Stimulated activated CD8-positive, alpha-beta memory T cell treated with anti-CD3 and anti-CD28 coated beads, Interleukin-15, amount 100 ng/mL, for 4 hours (primary cell): ENCODE results near the gene INAFM1.
"Not testable (repeated sequence)": the region's sequence is repeated elsewhere in the genome, so short reads cannot be mapped to it uniquely, and the experiment has no call there.

ENCODE experiments used
- DNase-seq, 2 donors: peaks; one replicate each; pipeline ENCODE4 v3.0.0-alpha.2; 2020; ENCODE audit warnings: low read depth in 2 of 2

Gene INAFM1

DNA sequence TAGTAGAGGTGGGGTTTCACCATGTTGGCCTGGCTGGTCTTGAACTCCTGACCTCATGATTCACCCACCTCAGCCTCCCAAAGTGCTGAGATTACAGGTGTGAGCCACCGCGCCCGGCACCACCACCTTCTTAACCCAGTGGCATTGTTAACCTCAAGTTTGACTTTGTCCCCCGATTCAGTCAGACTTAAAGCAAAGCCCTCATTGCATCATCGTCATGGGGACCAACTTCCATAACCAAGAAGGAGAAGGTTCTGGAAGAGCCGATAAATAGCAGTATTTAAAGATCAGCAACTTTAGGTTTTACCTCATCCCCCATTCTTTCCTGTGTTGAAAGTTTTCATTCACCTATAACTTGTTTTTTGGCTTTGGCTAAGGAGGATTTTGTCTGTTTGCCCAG lies 6.7 kb upstream of the INAFM1 start:
- no peak for DNase-seq

GRCh38 chr19:47269596-47269995 lies 5.1 kb upstream of the INAFM1 start:
- DNase-seq, result no peak

DNA sequence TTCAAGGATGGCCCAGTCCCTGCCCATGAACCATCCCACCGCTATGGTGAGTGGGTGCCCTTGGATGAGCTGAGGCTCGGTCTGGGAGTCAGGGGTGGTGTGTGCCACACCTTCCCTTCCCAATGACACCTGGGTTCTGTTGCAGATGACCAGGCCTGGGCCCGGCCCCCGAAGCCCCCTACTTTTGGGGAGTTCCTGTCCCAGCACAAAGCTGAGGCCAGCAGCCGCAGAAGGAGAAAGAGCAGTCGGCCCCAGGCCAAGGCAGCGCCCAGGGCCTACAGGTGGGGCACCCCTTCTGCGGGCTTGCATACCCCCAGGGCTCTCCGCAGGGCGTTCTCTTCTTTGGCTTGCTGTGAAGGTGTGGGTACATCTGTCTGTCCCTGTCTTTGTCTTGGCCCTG lies 4.3 kb upstream of the INAFM1 start:
- DNase-seq, result no peak

- no peak for DNase-seq
These were observed 2.7 kb upstream of the INAFM1 start for GRCh38 chr19:47271949-47272348.

DNA sequence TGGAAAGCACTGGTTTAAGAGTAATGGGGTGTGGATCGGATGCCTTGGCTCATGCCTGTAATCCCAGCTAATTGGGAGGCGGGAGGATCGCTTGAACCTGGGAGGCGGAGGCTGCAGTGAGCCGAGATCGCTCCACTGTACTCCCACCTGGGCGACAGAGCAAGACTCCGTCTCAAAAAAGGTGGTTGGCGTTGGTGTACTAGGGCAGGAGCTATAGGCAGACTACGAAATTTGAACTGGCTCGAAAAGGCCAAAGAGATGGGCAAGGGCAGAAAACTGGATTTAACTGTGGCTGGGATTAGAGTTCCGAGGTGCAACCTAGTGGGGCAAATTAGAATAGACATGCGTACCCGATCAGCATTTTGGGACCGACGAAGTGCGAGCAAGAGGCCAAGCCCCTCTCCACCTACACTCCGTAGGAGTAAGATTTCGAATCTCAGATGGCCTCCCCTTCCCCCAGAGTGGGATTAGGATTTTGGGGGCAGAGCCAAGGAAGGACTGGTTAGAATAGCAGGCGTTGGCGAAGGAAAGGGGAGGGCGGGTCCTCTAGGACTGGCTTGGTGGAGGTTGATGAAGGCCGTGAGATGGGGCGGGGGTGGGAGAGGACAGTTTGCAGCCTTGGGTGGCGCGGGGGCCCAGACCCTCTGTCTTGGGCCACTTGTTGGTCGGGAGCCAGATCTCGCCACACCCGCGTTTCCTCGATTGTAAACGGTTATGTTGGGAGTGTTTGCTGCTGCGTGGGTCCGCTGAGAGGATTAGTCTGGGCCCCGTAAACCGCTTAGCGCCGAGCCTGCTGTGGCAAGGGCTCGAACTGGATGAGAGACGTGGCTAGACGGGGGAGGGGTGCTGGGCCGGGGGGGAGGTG lies 2.0 kb upstream of the INAFM1 start:
- DNase-seq, result no peak

DNA sequence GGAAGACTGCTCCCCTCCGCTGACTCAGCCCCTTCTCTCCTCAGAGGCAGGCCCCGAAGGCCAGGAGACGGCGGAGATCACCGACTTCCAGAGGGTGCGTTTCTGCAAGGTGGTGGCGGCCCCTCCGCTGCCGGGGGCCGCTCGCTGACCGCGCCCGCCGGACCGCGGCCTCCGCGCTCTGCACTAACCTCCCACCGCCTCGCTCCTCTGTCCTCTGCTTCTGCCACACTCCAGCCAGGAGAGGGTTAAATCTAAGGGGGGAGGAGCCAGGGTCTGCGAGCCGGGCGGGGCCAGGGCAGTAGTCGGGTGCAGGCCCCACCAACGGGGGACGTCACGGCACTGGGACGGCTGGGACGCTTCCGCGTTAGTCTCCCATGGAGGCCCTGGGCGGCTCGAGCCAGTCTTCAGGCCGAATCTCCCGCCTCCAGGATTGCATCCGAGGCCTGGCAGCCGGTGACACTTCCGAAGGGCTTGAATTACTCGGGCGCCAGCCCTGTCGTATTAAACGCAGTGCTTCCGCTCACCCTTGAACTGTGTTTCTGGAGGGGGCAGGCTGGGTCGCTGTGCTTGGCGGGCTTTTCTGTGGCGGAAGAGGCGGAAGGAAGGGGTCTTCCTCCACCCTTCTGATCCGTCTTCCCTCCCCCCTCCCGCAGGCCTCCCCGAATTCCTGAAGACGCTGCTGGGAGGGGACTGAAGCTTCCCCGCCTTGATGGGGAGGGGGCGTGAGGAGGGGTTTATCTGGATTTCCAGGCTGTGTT lies 1.2 kb upstream of the INAFM1 start:
- DNase-seq, result peak; percentile 79 to 80

DNA sequence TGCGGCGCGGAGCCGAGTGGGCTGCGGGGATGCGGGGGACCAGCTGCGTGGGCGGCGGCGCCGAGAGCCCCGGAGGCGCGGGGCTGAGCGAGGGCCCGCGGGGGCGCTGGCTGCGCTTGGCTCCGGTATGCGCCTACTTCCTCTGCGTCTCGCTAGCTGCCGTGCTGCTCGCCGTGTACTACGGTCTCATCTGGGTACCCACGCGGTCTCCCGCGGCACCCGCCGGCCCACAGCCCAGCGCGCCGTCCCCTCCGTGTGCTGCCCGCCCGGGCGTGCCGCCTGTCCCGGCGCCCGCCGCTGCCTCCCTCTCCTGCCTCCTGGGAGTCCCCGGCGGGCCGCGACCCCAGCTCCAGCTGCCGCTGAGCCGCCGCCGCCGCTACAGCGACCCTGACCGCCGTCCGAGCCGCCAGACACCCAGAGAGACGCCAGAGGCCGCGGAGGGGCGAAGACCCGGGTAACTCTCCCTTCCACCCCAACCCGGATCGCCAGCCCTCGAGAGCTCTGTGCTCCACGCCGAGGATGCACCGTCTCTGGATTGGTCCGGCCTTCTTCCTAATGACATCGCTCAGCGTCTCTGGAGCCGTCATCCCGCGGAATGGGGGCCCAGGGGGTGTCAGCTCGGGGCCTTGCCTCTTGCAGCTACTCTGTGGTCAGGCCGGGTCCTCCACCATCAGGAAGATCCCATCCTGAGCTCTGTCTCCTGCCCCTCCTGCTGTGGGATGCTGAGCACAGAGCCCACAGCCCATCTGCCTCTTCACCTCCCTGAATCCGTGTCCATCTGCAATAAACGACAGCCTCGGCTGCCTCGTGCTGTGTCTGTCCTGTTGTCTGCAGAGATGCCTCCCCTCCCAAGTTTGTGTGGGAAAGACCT lies 441 bp downstream of the INAFM1 start:
- no peak for DNase-seq

GRCh38 chr19:47275791-47276461 lies 1.2 kb downstream of the INAFM1 start:
- no peak for DNase-seq

- DNase-seq, result not testable (repeated sequence)
These were observed 1.8 kb downstream of the INAFM1 start for GRCh38 chr19:47276513-47276912.

DNA sequence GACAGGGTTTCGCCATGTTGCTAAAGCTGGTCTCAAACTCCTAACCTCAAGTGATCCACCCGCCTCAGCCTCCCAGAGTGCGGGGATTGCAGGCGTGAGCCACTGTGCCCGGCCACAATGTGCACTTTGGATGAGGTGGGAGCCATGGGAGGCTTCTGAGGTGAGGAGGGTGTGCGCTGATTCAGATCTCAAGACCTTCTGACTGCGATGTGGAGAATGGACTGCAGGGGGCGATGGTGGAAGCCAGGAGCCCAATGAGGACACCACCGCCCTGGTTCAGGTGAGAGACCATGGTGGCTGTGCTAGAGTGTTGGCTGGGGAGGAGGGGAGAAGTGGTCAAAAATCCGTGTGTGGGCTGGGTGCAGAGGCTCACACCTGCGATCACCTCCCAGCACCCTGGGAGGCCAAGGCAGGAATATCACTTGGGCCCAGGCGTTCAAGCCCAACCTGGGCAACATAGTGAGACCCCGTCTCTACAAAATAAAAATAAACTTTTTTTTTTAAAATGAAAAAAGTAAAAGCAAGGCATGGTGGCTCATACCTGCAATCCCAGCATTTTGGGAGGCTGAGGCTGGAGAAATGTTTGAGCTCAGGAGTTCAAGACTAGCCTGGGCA lies 5.6 kb downstream of the INAFM1 start:
- no peak for DNase-seq

DNA sequence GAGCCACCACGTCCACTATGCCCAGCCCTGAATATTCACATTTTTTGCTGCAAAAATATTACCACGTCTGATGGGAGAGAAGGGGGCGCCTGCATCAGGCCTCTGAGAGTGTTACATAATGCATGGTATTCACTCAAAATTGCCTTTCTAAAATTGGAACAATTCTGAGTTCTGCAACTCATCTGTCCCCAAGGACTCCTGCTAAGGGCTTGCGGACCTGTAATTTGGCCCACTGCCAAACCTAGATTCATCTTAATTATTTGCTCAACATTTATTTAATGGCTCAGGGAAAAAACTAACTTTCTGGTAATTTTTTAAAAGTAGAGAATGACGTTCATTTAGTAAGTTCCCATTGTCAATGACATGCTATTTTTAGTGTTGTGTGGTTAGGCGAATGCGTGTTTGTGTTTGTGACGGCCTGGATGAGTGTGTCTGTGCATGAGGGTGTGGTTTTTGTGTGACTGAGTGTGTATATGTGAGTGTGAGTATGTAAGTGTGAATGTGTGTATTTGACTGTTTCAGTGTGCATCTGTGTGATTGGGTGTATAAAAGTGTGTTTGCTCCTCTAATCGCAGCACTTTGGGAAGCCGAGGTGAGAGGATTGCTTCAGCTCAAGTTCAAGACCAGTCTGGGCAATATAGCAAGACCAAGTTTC lies 8.8 kb downstream of the INAFM1 start:
- no peak for DNase-seq

GRCh38 chr19:47284324-47284899 lies 9.7 kb downstream of the INAFM1 start:
- DNase-seq, result no peak

DNA sequence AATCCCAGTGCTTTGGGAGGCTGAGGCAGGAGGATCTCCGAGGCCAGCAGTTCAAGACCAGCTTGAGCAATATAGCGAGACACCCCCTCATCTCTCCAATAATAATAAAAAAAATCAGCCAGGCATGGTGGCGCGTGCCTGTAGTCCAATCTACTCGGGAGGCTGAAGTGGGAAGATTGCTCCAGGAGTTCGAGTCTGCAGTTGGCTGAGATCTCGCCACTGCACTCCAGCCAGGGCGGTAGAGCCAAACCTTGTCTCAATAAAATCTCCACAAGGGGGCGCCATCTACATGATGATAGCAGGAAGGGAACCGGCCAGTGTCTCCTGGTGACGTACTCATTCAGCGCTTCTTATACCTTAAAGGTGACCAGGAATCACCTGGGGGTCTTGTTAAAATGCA lies 21.4 kb downstream of the INAFM1 start:
- peak in 1 of 2 donors; percentile 57 for DNase-seq

- DNase-seq, result not testable (repeated sequence)
These were observed 26.2 kb downstream of the INAFM1 start for GRCh38 chr19:47300867-47301266.

GRCh38 chr19:47302249-47302648 lies 27.6 kb downstream of the INAFM1 start:
- DNase-seq, result no peak

DNA sequence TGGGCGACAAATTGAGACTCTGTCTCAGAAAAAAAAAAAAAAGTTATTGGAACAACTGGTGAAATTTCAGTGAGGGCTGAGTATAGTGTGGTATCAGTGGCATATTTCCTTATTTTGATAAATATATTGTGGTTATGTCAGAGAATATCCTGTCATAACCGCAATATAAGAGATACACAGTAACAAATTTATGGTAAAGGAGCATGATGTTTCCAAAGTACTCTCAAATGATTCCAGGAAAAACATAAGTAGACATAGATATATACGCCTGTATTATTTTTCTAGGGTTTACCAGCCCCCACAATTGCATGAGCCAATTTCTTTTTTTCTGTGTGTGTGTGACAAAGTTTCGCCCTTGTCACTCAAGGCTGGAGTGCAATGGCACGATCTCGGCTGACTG lies 29.3 kb downstream of the INAFM1 start:
- DNase-seq, result no peak

DNA sequence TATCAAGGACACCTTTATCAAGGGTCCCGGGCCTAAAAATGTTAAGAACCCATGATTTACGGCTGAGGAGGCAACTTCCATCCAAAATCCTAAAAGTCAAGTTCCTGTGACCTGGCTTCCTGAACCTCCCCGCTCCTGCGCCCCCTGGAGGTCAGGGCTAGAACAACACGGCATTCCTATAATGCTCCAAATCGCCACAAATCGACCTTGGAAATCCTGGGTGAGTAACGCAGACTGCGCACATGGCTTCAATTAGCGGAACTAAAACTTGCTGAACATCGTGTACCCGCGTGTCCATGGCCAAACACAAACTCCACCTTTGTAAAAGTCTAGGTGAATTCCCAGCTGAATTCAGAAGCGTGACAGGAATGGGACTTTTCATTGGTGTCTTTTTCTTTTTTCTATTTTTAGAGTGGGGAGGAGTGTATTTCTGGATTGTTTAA lies 30.6 kb downstream of the INAFM1 start:
- peak in 1 of 2 donors; percentile 27 for DNase-seq

- DNase-seq, result no peak
These were observed 31.6 kb downstream of the INAFM1 start for GRCh38 chr19:47306303-47306702.

DNA sequence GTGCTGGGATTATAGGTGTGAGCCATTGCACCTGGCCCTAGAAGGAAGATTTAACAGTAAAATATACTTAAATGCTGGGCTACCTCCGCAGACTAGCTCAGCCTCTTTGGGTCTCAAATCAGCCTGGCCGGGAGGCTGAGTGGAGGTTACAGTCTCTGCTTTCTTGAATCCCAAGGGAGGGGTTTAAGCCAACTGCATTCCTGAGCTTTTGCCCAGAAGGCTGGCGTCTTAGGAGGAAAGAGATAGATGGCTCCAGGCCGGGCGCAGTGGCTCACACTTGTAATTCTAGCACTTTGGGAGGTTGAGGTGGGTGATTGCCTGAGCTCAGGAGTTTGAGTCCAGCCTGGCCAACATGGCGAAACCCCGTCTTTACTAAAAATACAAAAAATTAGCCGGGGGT lies 34.4 kb downstream of the INAFM1 start:
- no peak for DNase-seq

GRCh38 chr19:47309608-47310007 lies 34.9 kb downstream of the INAFM1 start, which contains the start of gene C5AR1:
TSS of gene C5AR1 (plus strand) at chr19:47309861. CDS start at chr19:47309896, 35 bp downstream.
- no peak for DNase-seq
